GM23338 (cell line): Measurements from ENCODE around the gene CPNE4. TPM values are rescaled to one million over a fixed set of nuclear protein-coding genes. Genes with fewer than 3 reads are reported as not detected.

Source experiments
- ATAC-seq: fragments of 200-7000 bp; cut with Tn5 transposase; 3 replicates; pipeline ENCODE4 v1.9.1; 2020
- DNase-seq: peaks from one replicate; pipeline ENCODE4 v3.0.0-alpha.2; 2015; ENCODE audit warnings: low spot score
- H2AFZ ChIP-seq: fragments of 200-600 bp; sonication (generic); 2 replicates; pipeline ENCODE4 v1.8.0; 2016; ENCODE audit warnings: antibody characterized with exemption, mild to moderate bottlenecking, moderate library complexity
- H3F3A ChIP-seq: fragments of 200-600 bp; sonication (generic); replicated peaks from 2 replicates; pipeline ENCODE4 v1.8.0; 2017; ENCODE audit warnings: antibody characterized with exemption, mixed run types, low read depth
- H3K27ac ChIP-seq: fragments of 200-600 bp; sonication (generic); 2 replicates; pipeline ENCODE4 v1.6.1; 2016; ENCODE audit warnings: low read depth
- H3K27me3 ChIP-seq: fragments of 200-600 bp; sonication (generic); 2 replicates; pipeline ENCODE4 v1.8.0; 2016; ENCODE audit warnings: mild to moderate bottlenecking, mixed run types, moderate library complexity; ENCODE audit not compliant: insufficient read depth
- H3K36me3 ChIP-seq: fragments of 200-600 bp; sonication (generic); 2 replicates; pipeline ENCODE4 v1.8.0; 2016; ENCODE audit warnings: mild to moderate bottlenecking; ENCODE audit not compliant: insufficient read depth
- H3K4me1 ChIP-seq: fragments of 200-600 bp; sonication (generic); 2 replicates; pipeline ENCODE4 v1.8.0; 2016; ENCODE audit warnings: mild to moderate bottlenecking, moderate library complexity; ENCODE audit not compliant: insufficient read depth
- H3K4me2 ChIP-seq: fragments of 200-600 bp; sonication (generic); 2 replicates; pipeline ENCODE4 v1.7.1; 2017; ENCODE audit warnings: mixed run types
- H3K4me3 ChIP-seq: fragments of 200-600 bp; sonication (generic); 2 replicates; pipeline ENCODE4 v1.6.1; 2016; ENCODE audit warnings: mixed run types
- H3K79me2 ChIP-seq: fragments of 200-600 bp; sonication (generic); replicated peaks from 2 replicates; pipeline ENCODE4 v1.8.0; 2017; ENCODE audit warnings: mild to moderate bottlenecking; ENCODE audit not compliant: insufficient read depth
- H3K9me2 ChIP-seq: fragments of 200-600 bp; sonication (generic); 2 replicates; pipeline ENCODE4 v1.8.0; 2017; ENCODE audit not compliant: insufficient read depth
- H4K20me1 ChIP-seq: fragments of 200-600 bp; sonication (generic); replicated peaks from 2 replicates; pipeline ENCODE4 v1.8.0; 2017; ENCODE audit warnings: mild to moderate bottlenecking; ENCODE audit not compliant: insufficient read depth
- H3K27ac Mint-ChIP-seq: 2 replicates; pipeline ENCODE4 v1.8.0; 2020; ENCODE audit warnings: inconsistent platforms, mild to moderate bottlenecking, moderate library complexity, mixed read lengths
- H3K27me3 Mint-ChIP-seq: 3 replicates; pipeline ENCODE4 v1.8.0; 2022; ENCODE audit warnings: low read depth, mild to moderate bottlenecking, moderate library complexity, mixed read lengths, inconsistent platforms; ENCODE audit not compliant: insufficient read depth, poor library complexity
- H3K36me3 Mint-ChIP-seq: 3 replicates; pipeline ENCODE4 v1.8.0; 2021; ENCODE audit warnings: low read depth, mild to moderate bottlenecking, inconsistent platforms, moderate library complexity, mixed read lengths
- H3K4me1 Mint-ChIP-seq: 3 replicates; pipeline ENCODE4 v1.8.0; 2020; ENCODE audit warnings: mild to moderate bottlenecking, inconsistent platforms, mixed read lengths
- H3K4me3 Mint-ChIP-seq: 3 replicates; pipeline ENCODE4 v1.8.0; 2021; ENCODE audit warnings: moderate library complexity, mild to moderate bottlenecking, inconsistent platforms, mixed read lengths
- H3K9me3 Mint-ChIP-seq: 3 replicates; pipeline ENCODE4 v1.8.0; 2020; ENCODE audit warnings: moderate library complexity, mild to moderate bottlenecking, inconsistent platforms, mixed read lengths
- CREB1 ChIP-seq: fragments of 250-450 bp; sonication (Bioruptor Pico); IDR thresholded peaks from 2 replicates; pipeline ENCODE4 v1.5.0; 2020; ENCODE audit warnings: low read depth, mild to moderate bottlenecking, moderate library complexity
- CTCF ChIP-seq, 2 experiments: fragments of 200-600 bp in 1 of 2; sonication (generic) in 1 of 2; conservative IDR thresholded peaks; 2 replicates each; pipeline versions ENCODE4 v1.5.1 to v1.6.1; 2016 to 2017; ENCODE audit warnings: antibody characterized with exemption in 2 of 2, low read depth in 2 of 2, mild to moderate bottlenecking in 2 of 2, moderate library complexity in 1 of 2
- JUNB ChIP-seq: IDR thresholded peaks from one replicate; pipeline ENCODE4 v1.6.1; 2016; ENCODE audit warnings: antibody characterized with exemption; ENCODE audit not compliant: unreplicated experiment
- NANOG ChIP-seq: IDR thresholded peaks from 2 replicates; pipeline ENCODE4 v1.6.1; 2016; ENCODE audit warnings: antibody characterized with exemption, borderline replicate concordance
- POLR2AphosphoS5 ChIP-seq: IDR thresholded peaks from 2 replicates; pipeline ENCODE4 v1.6.1; 2016; ENCODE audit warnings: antibody characterized with exemption, low read depth
- REST ChIP-seq: IDR thresholded peaks from one replicate; pipeline ENCODE4 v1.6.1; 2018; ENCODE audit warnings: antibody characterized with exemption; ENCODE audit not compliant: unreplicated experiment
- STAT1 ChIP-seq: IDR thresholded peaks from one replicate; pipeline ENCODE4 v1.6.1; 2016; ENCODE audit warnings: antibody characterized with exemption; ENCODE audit not compliant: unreplicated experiment
- ZNF114 ChIP-seq: fragments of 250-450 bp; sonication (Bioruptor Pico); IDR thresholded peaks from 2 replicates; pipeline ENCODE4 v1.5.0; 2020; ENCODE audit warnings: mild to moderate bottlenecking, moderate library complexity
- ZNF331 ChIP-seq: fragments of 250-450 bp; sonication (Bioruptor Pico); IDR thresholded peaks from 2 replicates; pipeline ENCODE4 v1.5.0; 2020; ENCODE audit warnings: low read depth, mild to moderate bottlenecking, moderate library complexity
- polyA plus RNA-seq: library from polyadenylated mRNA; unstranded; fragments of >200 nt; fragmentation: Nextera tagmentation; extraction: Ambion mirVana; gene quantifications from 2 replicates; pipeline ENCODE4 v1.2.1, GENCODE V29; 2016
- total RNA-seq: library from RNA; depleted of rRNA; stranded (reverse); fragments of >200 nt; shearing (Covaris generic); gene quantifications from 2 replicates; pipeline ENCODE4 v1.2.3, GENCODE V29; 2014

The CPNE4 gene
- total and polyA plus RNA-seq, 2 experiments from 2014 or later: 2.0 to 6.5 TPM

- H3K27ac Mint-ChIP-seq: no peak overlapping the region; the same call in 1 of the 2 replicates
Observed at GRCh38 chr3:131608296-131608695, 426.5 kb downstream of the CPNE4 start.

GRCh38 chr3:131605916-131606315 is 428.9 kb downstream of the CPNE4 start:
- no peak overlapping the region for H3K4me2 ChIP-seq
- ATAC-seq (no peak), DNase-seq (no peak)
- no peak overlapping the region for H3K4me3 ChIP-seq
- no peaks in the 10 kb centered on the region for H4K20me1 ChIP-seq
- H2AFZ ChIP-seq: no peak overlapping the region
- Mint-ChIP-seq H3K27me3 (no peaks in the 10 kb centered on the region), H3K4me3 (no peak overlapping the region), H3K4me1 (no peaks in the 10 kb centered on the region), H3K27ac (no peak overlapping the region), H3K9me3 (no peaks in the 10 kb centered on the region), H3K36me3 (no peaks in the 10 kb centered on the region)
- no peaks in the 10 kb centered on the region for H3F3A ChIP-seq
- H3K9me2 ChIP-seq: no peaks in the 10 kb centered on the region; the same call in 1 of the 2 replicates
- H3K27ac ChIP-seq: no peak overlapping the region
- H3K79me2 ChIP-seq: no peaks in the 10 kb centered on the region
- no peaks in the 10 kb centered on the region for H3K4me1 ChIP-seq
- no peaks in the 10 kb centered on the region for H3K36me3 ChIP-seq
- H3K27me3 ChIP-seq: no peaks in the 10 kb centered on the region
- TF ChIP-seq NANOG (no peak), ZNF114 (CRISPR knock-in tag) (no peak), JUNB (no peak), CREB1 (CRISPR knock-in tag) (no peak), ZNF331 (CRISPR knock-in tag) (no peak), CTCF (conservative IDR thresholded peaks at IDR 0.05; ENCODE audit: low read depth in 2 of 2) (no peak), STAT1 (no peak), REST (no peak), POLR2AphosphoS5 (no peak)

More at GRCh38 chr3:131608296-131608695, 426.5 kb downstream of the CPNE4 start:
- Histone ChIP-seq H3K9me2 (no peaks in the 10 kb centered on the region; the same call in 1 of the 2 replicates), H3K4me2 (no peak overlapping the region), H3K4me3 (no peak overlapping the region), H3K36me3 (no peaks in the 10 kb centered on the region), H3F3A (no peaks in the 10 kb centered on the region), H4K20me1 (no peaks in the 10 kb centered on the region), H3K4me1 (no peaks in the 10 kb centered on the region), H3K27ac (no peak overlapping the region), H3K27me3 (no peaks in the 10 kb centered on the region), H3K79me2 (no peaks in the 10 kb centered on the region), H2AFZ (no peak overlapping the region)
- H3K9me3 Mint-ChIP-seq: no peaks in the 10 kb centered on the region
- TF ChIP-seq NANOG (no peak), CTCF (conservative IDR thresholded peaks at IDR 0.05; ENCODE audit: low read depth in 2 of 2) (no peak), POLR2AphosphoS5 (no peak)
- no peak overlapping the region for H3K4me3 Mint-ChIP-seq
- no peak for DNase-seq
- no peaks in the 10 kb centered on the region for H3K4me1 Mint-ChIP-seq
- ATAC-seq: no peak
- H3K36me3 Mint-ChIP-seq: no peaks in the 10 kb centered on the region
- no peaks in the 10 kb centered on the region for H3K27me3 Mint-ChIP-seq
